ENCODE results near the gene TRIM43B. TPM values are rescaled to one million over a fixed set of nuclear protein-coding genes. Genes with fewer than 3 reads are reported as not detected.
"Not testable (repeated sequence)": the region's sequence is repeated elsewhere in the genome, so short reads cannot be mapped to it uniquely, and the experiment has no call there.

Gene TRIM43B
- total RNA-seq, 1 donor from 2014 or later, result not detected

DNA sequence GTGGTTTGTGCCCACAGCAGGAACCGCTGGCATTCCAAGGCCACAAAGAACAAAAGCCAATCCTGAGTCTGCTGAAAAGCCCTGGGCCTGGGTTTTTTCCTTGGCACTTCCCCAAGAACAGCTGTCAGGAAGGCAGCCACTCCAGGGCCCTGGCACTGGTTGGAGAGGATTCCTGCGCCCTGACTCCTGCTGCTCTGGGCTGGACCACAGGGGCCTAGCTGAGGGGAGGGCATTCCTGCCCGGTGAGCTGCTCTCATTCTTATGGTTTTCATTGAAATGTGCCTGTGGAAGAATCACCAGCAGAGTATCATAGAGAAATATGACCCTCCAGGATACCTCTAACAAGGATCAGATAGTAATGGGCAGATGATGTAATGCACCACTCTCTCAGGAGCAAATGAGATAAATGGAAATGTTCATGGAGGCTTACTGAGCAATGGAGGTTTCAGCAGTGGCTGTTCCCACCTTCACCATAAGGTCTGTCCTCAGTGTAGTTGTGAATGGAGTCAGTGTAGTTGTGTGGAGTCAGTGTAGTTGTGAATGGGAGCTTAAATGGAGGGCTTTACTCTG, 50.0 kb downstream of the TRIM43B start:
- not testable (repeated sequence) for FAIRE-seq; DNase-seq (ENCODE audit: low spot score in 2 of 2)

GRCh38 chr2:95433973-95434372, 50.6 kb downstream of the TRIM43B start:
- not testable (repeated sequence) for FAIRE-seq; DNase-seq (ENCODE audit: low spot score in 2 of 2)

- FAIRE-seq; DNase-seq (ENCODE audit: low spot score in 2 of 2): not testable (repeated sequence)
Measured at GRCh38 chr2:95433373-95433772, 51.2 kb downstream of the TRIM43B start.

DNA sequence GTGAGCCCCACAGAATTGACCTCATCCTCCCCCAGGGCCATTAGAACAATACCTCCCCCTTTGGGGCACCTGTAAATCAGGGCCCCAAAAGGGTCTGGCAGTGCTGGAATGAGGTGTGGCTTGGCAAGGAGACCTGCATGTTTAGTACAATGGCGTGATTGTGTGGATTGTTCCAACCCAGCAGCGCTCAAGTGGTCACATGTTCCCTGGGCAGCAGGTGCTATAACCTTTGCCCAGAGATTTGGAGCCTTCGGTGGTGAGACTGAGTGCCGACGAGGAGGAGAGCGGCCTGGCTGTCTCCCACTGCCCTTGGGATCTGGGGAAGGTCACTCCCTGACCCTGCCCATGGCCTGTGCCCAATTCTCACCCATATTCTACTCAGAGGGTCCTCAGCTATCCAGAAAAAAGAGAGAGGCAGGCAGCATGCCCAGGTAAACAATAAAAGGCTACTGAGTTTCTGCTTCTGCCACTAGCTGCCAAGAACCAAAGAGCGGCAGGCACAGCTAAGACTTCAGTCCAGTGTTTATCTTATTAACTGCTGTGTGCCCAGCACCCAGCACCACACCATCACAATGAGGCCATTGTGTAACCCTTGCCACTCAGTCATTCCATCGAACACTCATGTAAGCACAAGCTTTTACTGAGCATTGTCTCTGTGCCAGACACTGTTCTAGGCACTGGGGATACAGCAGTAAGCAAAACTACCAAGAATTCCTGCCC, 54.6 kb downstream of the TRIM43B start:
- FAIRE-seq; DNase-seq (ENCODE audit: low spot score in 2 of 2): not testable (repeated sequence)

DNA sequence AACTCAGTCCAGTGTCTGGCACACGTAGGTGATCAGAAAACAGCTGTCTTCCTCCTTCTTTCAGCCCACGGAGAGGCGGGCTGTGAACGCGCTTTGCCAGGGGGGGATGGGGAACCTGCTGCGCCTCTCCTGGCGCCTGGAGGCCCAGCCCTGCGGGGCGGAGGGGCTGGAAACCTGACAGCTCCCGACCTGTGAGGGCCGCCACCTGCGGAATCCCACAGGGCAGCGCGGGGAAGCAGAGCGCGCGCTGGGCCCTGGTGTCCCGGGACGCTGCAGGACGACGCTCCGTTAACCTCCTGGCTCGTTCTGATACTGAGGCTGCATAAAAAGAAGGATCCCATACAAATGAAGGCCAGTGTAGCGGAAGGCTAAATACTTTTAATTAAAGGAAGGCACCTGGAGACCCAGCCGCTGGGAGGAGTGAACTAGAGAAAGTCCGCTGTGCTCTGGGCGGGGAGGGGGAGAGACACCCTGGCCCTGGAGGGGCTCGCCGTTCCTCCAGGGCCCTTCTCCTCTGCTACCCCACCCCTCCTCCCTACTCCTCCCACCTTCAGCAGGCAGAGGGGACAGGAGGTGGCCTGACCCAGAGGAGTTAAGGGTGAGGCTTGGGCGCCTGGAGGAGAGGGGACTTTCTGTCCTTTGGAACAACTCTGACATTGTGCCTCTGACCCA, 57.2 kb downstream of the TRIM43B start:
- not testable (repeated sequence) for FAIRE-seq; DNase-seq (ENCODE audit: low spot score in 2 of 2)

Small RNA genes lying within 50 kb of the gene (small RNA-seq; reads per million reads assigned to genes)
- gene AC009237.11 (not detected), gene AC133104.2 (not detected)

Other genes with a start within 250 kb of the TRIM43B start
- 0.82 TPM for gene PROM2, start 210.3 kb downstream of the TRIM43B start, total RNA-seq
- gene KCNIP3, start 187.4 kb downstream of the TRIM43B start, total RNA-seq, result 4.9 TPM
- gene FAHD2A, start 82.0 kb downstream of the TRIM43B start, total RNA-seq, result 5.7 TPM
- gene TRIM43, start 107.2 kb upstream of the TRIM43B start, total RNA-seq, result not detected

All from frontal cortex (tissue), 4 donors.